ENCODE data around the gene MACROD1. TPM values are rescaled to one million over a fixed set of nuclear protein-coding genes. Genes with fewer than 3 reads are reported as not detected.

The MACROD1 gene
- total and polyA plus RNA-seq, 2 experiments from 2014 or later = 21.2 to 29.8 TPM

DNA sequence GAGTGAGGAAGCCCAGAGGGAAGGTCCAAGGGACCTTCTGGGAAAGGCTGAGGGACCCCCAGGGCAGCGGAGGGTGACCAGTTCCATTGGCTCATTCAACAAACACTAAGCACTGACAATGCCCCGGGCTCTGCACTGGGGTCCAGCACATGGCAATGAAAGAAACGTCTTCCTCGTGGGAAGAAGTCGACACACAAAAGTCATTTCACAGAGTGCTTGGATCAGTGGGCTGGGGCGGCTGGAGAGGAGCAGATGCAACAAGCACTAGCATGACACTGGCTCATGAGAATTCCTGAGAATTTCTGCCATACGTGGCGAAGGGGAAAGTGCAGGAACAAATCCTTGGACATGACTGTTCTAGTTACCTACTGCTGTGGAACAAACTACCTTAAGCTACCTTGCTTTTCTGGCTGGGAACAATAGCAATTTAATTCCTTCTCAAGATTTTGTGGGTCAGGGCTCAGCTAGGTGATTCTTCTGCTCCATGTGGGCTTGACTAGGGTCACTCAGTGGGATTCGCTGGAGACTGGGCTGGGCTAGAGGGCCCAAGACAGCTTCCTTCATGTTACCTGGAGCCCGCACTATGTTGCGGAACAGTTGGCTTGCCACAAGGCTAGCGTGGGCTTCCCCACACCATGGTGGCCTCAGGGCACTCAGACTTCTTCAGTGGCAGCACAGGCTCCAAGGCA lies 13.2 kb upstream of the MACROD1 start:
- H3K4me1 ChIP-seq (ENCODE audit: insufficient read depth) = peaks cover 16% of the 10 kb centered on the region
- H3K27me3 ChIP-seq = no peaks in the 10 kb centered on the region
- no peak overlapping the region for H3K4me3 ChIP-seq
- peaks cover 16% of the 10 kb centered on the region for H3K79me2 ChIP-seq
- no peaks in the 10 kb centered on the region for H3K9me3 ChIP-seq (ENCODE audit: low read depth)
- no peaks in the 10 kb centered on the region for H4K20me1 ChIP-seq (ENCODE audit: insufficient read depth, poor library complexity, severe bottlenecking)
- TF ChIP-seq EZH2 (IDR thresholded peaks at IDR 0.05; ENCODE audit: borderline replicate concordance) = no peak
- TF ChIP-seq, protein P1, sequence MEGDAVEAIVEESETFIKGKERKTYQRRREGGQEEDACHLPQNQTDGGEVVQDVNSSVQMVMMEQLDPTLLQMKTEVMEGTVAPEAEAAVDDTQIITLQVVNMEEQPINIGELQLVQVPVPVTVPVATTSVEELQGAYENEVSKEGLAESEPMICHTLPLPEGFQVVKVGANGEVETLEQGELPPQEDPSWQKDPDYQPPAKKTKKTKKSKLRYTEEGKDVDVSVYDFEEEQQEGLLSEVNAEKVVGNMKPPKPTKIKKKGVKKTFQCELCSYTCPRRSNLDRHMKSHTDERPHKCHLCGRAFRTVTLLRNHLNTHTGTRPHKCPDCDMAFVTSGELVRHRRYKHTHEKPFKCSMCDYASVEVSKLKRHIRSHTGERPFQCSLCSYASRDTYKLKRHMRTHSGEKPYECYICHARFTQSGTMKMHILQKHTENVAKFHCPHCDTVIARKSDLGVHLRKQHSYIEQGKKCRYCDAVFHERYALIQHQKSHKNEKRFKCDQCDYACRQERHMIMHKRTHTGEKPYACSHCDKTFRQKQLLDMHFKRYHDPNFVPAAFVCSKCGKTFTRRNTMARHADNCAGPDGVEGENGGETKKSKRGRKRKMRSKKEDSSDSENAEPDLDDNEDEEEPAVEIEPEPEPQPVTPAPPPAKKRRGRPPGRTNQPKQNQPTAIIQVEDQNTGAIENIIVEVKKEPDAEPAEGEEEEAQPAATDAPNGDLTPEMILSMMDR (IDR thresholded peaks at IDR 0.05; ENCODE audit: poor library complexity) = no peak
- no peak for TF ChIP-seq EZH2phosphoT487 (IDR thresholded peaks at IDR 0.05; ENCODE audit: low read depth, severe bottlenecking, unreplicated experiment)
- no peak overlapping the region for H3K27ac ChIP-seq
- H2AFZ ChIP-seq = no peak overlapping the region
- no peaks in the 10 kb centered on the region for H3K9me2 ChIP-seq (replicated peaks; ENCODE audit: insufficient read depth)
- no peaks in the 10 kb centered on the region for H3K36me3 ChIP-seq (replicated peaks; ENCODE audit: insufficient read depth, low read depth)
- 97% methylated on average over 12 of the region's 12 CpGs for WGBS (ENCODE audit: low lambda C conversion rate, missing lambda C conversion rate)
- DNase-seq (ENCODE audit: low spot score) = no peak
- no peak overlapping the region for H3K4me2 ChIP-seq

DNA sequence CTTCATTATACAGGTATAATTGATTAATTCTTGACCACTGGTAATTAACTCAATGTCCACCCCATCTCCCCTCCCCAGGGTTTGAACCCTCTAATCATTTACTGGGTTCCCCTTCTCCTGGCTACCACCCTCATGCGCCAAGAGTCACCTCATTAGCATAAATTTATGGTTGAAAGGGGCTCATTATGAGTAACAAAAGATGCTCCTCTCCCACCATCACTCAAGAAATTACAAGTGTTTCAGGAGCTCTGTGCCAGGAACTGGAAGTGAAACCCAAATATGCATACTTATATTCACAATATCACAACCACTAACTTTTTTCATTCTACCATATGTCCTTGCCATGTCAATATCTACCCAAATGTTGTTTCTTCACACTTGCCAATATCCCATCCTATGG lies 12.3 kb upstream of the MACROD1 start:
- Histone ChIP-seq H3K4me3 (no peak overlapping the region), H3K4me1 (ENCODE audit: insufficient read depth) (peaks cover 16% of the 10 kb centered on the region), H3K79me2 (peaks cover 7% of the 10 kb centered on the region), H2AFZ (no peak overlapping the region), H3K27ac (no peak overlapping the region), H4K20me1 (ENCODE audit: insufficient read depth, poor library complexity, severe bottlenecking) (no peaks in the 10 kb centered on the region), H3K9me2 (replicated peaks; ENCODE audit: insufficient read depth) (no peaks in the 10 kb centered on the region), H3K36me3 (replicated peaks; ENCODE audit: insufficient read depth, low read depth) (no peaks in the 10 kb centered on the region), H3K27me3 (no peaks in the 10 kb centered on the region), H3K4me2 (no peak overlapping the region), H3K9me3 (ENCODE audit: low read depth) (no peaks in the 10 kb centered on the region)
- WGBS (ENCODE audit: low lambda C conversion rate, missing lambda C conversion rate) = 96% methylated on average over 1 of the region's 1 CpG
- TF ChIP-seq, protein P1 (IDR thresholded peaks at IDR 0.05; ENCODE audit: poor library complexity) = no peak
- no peak for TF ChIP-seq EZH2 (IDR thresholded peaks at IDR 0.05; ENCODE audit: borderline replicate concordance)
- TF ChIP-seq EZH2phosphoT487 (IDR thresholded peaks at IDR 0.05; ENCODE audit: low read depth, severe bottlenecking, unreplicated experiment) = no peak
- no peak for DNase-seq (ENCODE audit: low spot score)

DNA sequence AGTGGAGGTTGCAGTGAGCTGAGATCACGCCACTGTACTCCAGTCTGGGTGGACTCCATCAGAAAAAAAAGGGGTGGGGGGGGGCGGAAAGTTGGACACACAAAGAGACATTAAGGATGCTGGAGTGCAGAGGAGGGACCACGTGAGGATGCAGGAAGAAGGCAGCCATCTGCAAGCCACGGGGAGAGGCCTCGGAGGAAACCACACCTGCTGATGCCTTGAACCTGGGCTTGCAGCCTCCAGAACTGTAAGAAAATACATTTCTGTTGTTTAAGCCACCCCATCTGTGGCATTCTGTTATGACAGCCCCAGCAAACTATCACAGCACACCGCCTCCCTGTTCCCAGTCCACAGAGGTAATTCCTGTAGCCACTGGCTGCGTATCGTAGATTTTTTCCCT lies 10.8 kb upstream of the MACROD1 start:
- Histone ChIP-seq H3K79me2 (no peaks in the 10 kb centered on the region), H3K4me3 (no peak overlapping the region), H3K36me3 (replicated peaks; ENCODE audit: insufficient read depth, low read depth) (no peaks in the 10 kb centered on the region), H4K20me1 (ENCODE audit: insufficient read depth, poor library complexity, severe bottlenecking) (no peaks in the 10 kb centered on the region), H3K27ac (no peak overlapping the region), H3K4me1 (ENCODE audit: insufficient read depth) (peaks cover 12% of the 10 kb centered on the region), H3K27me3 (no peaks in the 10 kb centered on the region), H3K4me2 (no peak overlapping the region), H3K9me2 (replicated peaks; ENCODE audit: insufficient read depth) (no peaks in the 10 kb centered on the region), H3K9me3 (ENCODE audit: low read depth) (no peaks in the 10 kb centered on the region), H2AFZ (no peak overlapping the region)
- 93% methylated on average over 8 of the region's 8 CpGs for WGBS (ENCODE audit: low lambda C conversion rate, missing lambda C conversion rate)
- TF ChIP-seq, protein P1 (IDR thresholded peaks at IDR 0.05; ENCODE audit: poor library complexity) = no peak
- no peak for TF ChIP-seq EZH2 (IDR thresholded peaks at IDR 0.05; ENCODE audit: borderline replicate concordance)
- no peak for TF ChIP-seq EZH2phosphoT487 (IDR thresholded peaks at IDR 0.05; ENCODE audit: low read depth, severe bottlenecking, unreplicated experiment)
- DNase-seq (ENCODE audit: low spot score) = no peak

All from hepatocyte (in vitro differentiated cells).